Lower leg skin (tissue), 4 donors: ENCODE data around the gene ACSF3. TPM values are rescaled to one million over a fixed set of nuclear protein-coding genes. Genes with fewer than 3 reads are reported as not detected.

Experiments
- DNase-seq, 2 donors: peaks; one replicate each; pipeline ENCODE4 v3.0.0-alpha.2; 2019; ENCODE audit warnings: low spot score in 2 of 2
- H3K4me3 ChIP-seq: fragments of 200-600 bp; sonication (generic); 2 replicates; pipeline ENCODE4 v1.5.1; 2017; ENCODE audit warnings: mild to moderate bottlenecking, low read depth; ENCODE audit not compliant: poor library complexity, severe bottlenecking
- POLR2A ChIP-seq, 2 donors: fragments of 450-650 bp; IDR thresholded peaks; one replicate each; pipeline ENCODE4 v1.6.1; 2016 to 2017; ENCODE audit warnings: antibody characterized with exemption in 2 of 2, mild to moderate bottlenecking in 1 of 2, moderate library complexity in 1 of 2
- WGBS, 2 donors: methylation state at CpG; one replicate each; pipeline ENCODE4 v1.1.5; 2018; 5-methylcytosine and 5-hydroxymethylcytosine counted together
- intact Hi-C: fragments of 100-400 bp; cut with DNase I; formaldehyde crosslinking; loops from one replicate; pipeline ENCODE4 v1.15.0; 2023; ENCODE audit warnings: low total_unique reads
- total RNA-seq, 4 donors: library from RNA; depleted of rRNA; stranded (reverse); fragments of >200 nt; gene quantifications; one replicate each; pipeline ENCODE4 v1.1.0, GENCODE V29; 2016
- TF ChIP-seq, protein P1 (sequence below), 3 donors: fragments of 450-650 bp; IDR thresholded peaks; one replicate each; pipeline ENCODE4 v1.5.1; 2016; ENCODE audit warnings: antibody characterized with exemption in 3 of 3, mild to moderate bottlenecking in 3 of 3, moderate library complexity in 2 of 3

The ACSF3 gene
- total RNA-seq, 4 donors from 2014 or later: 22.7 to 42.3 (median 34.4) TPM

DNA sequence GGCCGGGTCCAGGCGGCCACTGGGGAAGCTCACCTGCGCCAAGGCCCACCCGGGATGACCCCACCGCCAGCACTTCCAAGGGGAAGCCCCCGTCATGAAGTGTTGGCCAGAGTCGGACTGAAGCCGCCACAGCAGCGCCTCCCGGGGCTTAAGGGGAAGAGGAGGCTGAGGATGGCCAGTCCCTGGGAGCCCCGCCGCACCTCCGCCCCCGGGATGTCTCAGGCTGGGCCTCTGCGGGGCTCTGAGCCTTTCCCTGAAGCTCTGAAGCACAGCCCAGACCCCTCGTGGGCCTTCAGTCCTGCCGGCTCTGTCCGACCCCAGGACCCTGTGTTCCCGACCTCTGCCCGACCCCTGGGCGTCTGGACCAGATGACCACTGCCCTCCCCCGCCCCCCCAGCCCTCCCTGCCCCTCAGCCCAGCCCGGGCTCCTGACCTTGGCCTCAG lies 42.8 kb upstream of the ACSF3 start:
- TF ChIP-seq, protein P1, sequence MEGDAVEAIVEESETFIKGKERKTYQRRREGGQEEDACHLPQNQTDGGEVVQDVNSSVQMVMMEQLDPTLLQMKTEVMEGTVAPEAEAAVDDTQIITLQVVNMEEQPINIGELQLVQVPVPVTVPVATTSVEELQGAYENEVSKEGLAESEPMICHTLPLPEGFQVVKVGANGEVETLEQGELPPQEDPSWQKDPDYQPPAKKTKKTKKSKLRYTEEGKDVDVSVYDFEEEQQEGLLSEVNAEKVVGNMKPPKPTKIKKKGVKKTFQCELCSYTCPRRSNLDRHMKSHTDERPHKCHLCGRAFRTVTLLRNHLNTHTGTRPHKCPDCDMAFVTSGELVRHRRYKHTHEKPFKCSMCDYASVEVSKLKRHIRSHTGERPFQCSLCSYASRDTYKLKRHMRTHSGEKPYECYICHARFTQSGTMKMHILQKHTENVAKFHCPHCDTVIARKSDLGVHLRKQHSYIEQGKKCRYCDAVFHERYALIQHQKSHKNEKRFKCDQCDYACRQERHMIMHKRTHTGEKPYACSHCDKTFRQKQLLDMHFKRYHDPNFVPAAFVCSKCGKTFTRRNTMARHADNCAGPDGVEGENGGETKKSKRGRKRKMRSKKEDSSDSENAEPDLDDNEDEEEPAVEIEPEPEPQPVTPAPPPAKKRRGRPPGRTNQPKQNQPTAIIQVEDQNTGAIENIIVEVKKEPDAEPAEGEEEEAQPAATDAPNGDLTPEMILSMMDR (IDR thresholded peaks at IDR 0.05): no peak
- no peak for TF ChIP-seq POLR2A (IDR thresholded peaks at IDR 0.05)
- DNase-seq: no peak
- intact Hi-C loops: no loop called here
- H3K4me3 ChIP-seq: no peak overlapping the region
- WGBS, 2 donors: 46 to 66% methylated on average over 12 to 16 of the region's 23 CpGs

DNA sequence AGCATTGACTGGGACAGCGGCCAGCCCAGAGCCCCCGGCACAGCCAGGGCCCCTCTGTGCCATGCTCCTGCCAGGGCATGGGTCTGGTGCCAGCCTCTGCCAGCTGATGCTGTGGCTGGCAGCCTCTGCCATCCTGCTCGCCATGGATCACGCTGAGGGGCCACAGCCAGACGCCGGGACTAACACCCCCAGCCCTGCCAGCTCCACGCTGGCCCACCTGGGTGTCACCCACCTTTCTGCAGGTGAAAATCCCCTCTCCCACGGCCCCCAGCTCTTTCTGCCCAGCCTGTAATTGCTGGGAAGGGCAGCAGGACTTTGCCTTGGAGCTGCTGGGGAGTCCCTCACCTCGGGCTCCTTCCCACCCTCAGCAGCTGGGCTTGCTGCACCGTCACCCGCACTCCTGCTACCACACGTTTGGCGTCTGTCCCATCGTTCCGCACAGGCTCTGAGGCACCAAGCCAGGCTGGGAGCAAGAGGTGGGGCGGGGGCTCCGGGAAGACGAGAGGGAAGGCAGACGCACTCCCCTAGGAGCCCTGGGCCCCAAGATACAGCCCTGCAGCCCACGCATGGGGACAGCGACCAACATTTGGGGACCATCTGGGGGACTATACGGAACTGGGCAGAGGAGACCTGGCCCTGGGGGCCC lies 42.0 kb upstream of the ACSF3 start:
- TF ChIP-seq, protein P1 (IDR thresholded peaks at IDR 0.05): no peak
- TF ChIP-seq POLR2A (IDR thresholded peaks at IDR 0.05): no peak
- 9 to 25% methylated on average over 11 to 12 of the region's 22 CpGs for WGBS, 2 donors

DNA sequence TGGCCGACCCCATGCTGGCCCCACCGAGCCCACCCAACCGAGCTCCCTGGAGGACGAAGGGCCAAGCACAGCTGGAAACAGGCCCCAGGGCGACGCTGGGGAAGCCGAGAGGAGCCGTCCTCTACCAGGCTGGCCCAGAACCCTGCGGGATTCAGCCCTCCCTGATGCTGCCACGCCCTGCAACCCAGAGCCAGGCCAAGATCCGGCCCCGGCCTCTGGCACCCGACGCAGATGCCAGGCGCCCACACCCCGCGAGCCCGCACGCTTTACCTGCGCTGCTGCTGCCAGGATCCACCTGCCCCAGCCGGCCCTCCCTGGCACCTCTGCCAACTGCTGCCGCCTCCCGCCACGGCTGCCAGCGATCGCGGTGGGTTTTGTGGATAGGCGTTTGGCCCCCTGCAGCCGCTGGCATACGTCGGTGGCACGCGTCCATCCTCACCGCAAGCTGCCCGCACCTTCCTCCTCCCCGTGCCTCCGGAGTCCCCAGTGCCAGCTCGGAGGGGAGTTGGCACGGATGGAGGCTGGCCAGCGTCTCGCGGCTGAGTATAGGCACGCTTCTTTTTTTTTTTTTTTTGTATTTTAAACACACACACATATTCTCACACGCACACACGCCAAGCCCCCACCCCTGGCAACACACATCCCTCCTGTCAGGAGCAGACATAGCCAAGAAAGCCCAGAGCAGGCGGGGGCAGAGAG lies 41.3 kb upstream of the ACSF3 start:
- TF ChIP-seq POLR2A (IDR thresholded peaks at IDR 0.05): no peak
- TF ChIP-seq, protein P1 (IDR thresholded peaks at IDR 0.05): no peak
- DNase-seq: no peak
- 30 to 38% methylated on average over 37 to 41 of the region's 46 CpGs for WGBS, 2 donors
- peak overlapping the region; percentile 7 for H3K4me3 ChIP-seq
- intact Hi-C loops: no loop called here

More for the DNA sequence above, 42.0 kb upstream of the ACSF3 start:
- intact Hi-C loops: no loop called here
- no peak for DNase-seq
- H3K4me3 ChIP-seq: no peak overlapping the region

DNA sequence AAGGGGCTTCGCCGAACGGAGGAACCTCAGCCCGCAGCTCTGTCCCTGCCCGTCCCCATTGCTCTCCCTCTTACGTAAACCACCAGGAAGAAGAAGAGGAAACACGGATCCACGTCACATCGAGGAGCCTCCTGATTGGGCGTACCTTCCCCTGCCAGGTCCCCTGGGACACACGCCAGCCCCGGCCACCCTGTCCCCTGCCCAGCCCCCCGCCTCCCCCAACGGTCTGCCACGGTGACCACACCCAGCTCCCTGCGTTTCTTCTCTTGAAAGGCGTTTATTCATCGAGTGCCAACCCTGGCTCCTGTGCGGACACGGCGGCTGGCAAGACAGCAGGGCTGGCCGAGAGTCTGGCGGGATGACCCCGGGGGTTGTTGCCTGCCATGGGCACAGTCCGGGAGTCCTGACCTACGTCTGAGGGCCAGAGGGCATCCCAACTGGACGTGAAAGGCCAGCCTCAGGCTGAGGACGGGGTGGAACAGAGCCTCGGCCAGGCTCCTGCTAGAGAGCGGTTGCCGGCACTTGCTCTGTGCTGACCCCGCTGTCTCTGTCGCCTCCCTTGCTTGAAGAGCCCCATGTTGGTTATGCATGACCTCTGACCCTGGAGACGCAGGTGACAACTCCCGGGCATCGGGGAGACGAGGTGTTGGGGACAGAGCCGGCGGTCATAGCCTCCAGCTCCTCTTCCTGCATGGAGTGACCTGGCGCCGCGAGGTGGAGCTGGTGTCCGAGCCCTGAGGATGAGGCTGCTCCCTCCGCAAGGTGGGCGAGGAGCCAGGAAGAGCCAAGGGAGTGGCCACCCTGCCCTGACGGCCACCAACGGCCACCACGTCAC lies 40.5 kb upstream of the ACSF3 start:
- DNase-seq: peak in 1 of 2 donors; percentile 26
- TF ChIP-seq POLR2A (IDR thresholded peaks at IDR 0.05): no peak
- TF ChIP-seq, protein P1 (IDR thresholded peaks at IDR 0.05): no peak
- intact Hi-C loops: no loop called here
- 32 to 45% methylated on average over 39 to 42 of the region's 48 CpGs for WGBS, 2 donors
- H3K4me3 ChIP-seq: peak overlapping the region; percentile 7

DNA sequence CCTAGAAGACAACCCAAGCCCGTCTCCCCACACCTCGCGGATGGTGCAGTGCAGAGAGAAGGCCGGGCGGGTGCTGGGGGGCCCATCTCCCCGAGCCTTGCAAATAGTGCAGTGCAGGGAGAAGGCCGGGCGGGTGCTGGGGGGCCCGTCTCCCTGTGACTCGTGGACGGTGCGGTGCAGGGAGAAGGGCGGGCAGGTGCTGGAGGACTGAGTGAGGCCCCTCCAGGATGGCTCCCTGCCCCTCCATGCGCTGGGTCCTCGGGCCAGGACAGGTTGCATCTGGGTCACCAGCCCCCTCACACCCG lies 40.0 kb upstream of the ACSF3 start:
- WGBS, 2 donors: 78 to 82% methylated on average over 16 of the region's 16 CpGs
- intact Hi-C loops: no loop called here
- DNase-seq: no peak
- TF ChIP-seq POLR2A (IDR thresholded peaks at IDR 0.05): no peak
- TF ChIP-seq, protein P1 (IDR thresholded peaks at IDR 0.05): no peak
- no peak overlapping the region for H3K4me3 ChIP-seq
